GM23338 (cell line): Measurements from ENCODE around the gene UBE2K. TPM values are rescaled to one million over a fixed set of nuclear protein-coding genes. Genes with fewer than 3 reads are reported as not detected.

ENCODE experiments used
- ATAC-seq: fragments of 200-7000 bp; cut with Tn5 transposase; 3 replicates; pipeline ENCODE4 v1.9.1; 2020
- DNase-seq: peaks from one replicate; pipeline ENCODE4 v3.0.0-alpha.2; 2015; ENCODE audit warnings: low spot score
- H2AFZ ChIP-seq: fragments of 200-600 bp; sonication (generic); 2 replicates; pipeline ENCODE4 v1.8.0; 2016; ENCODE audit warnings: antibody characterized with exemption, mild to moderate bottlenecking, moderate library complexity
- H3F3A ChIP-seq: fragments of 200-600 bp; sonication (generic); replicated peaks from 2 replicates; pipeline ENCODE4 v1.8.0; 2017; ENCODE audit warnings: antibody characterized with exemption, mixed run types, low read depth
- H3K27ac ChIP-seq: fragments of 200-600 bp; sonication (generic); 2 replicates; pipeline ENCODE4 v1.6.1; 2016; ENCODE audit warnings: low read depth
- H3K27me3 ChIP-seq: fragments of 200-600 bp; sonication (generic); 2 replicates; pipeline ENCODE4 v1.8.0; 2016; ENCODE audit warnings: mild to moderate bottlenecking, mixed run types, moderate library complexity; ENCODE audit not compliant: insufficient read depth
- H3K36me3 ChIP-seq: fragments of 200-600 bp; sonication (generic); 2 replicates; pipeline ENCODE4 v1.8.0; 2016; ENCODE audit warnings: mild to moderate bottlenecking; ENCODE audit not compliant: insufficient read depth
- H3K4me1 ChIP-seq: fragments of 200-600 bp; sonication (generic); 2 replicates; pipeline ENCODE4 v1.8.0; 2016; ENCODE audit warnings: mild to moderate bottlenecking, moderate library complexity; ENCODE audit not compliant: insufficient read depth
- H3K4me2 ChIP-seq: fragments of 200-600 bp; sonication (generic); 2 replicates; pipeline ENCODE4 v1.7.1; 2017; ENCODE audit warnings: mixed run types
- H3K4me3 ChIP-seq: fragments of 200-600 bp; sonication (generic); 2 replicates; pipeline ENCODE4 v1.6.1; 2016; ENCODE audit warnings: mixed run types
- H3K79me2 ChIP-seq: fragments of 200-600 bp; sonication (generic); replicated peaks from 2 replicates; pipeline ENCODE4 v1.8.0; 2017; ENCODE audit warnings: mild to moderate bottlenecking; ENCODE audit not compliant: insufficient read depth
- H3K9me2 ChIP-seq: fragments of 200-600 bp; sonication (generic); 2 replicates; pipeline ENCODE4 v1.8.0; 2017; ENCODE audit not compliant: insufficient read depth
- H4K20me1 ChIP-seq: fragments of 200-600 bp; sonication (generic); replicated peaks from 2 replicates; pipeline ENCODE4 v1.8.0; 2017; ENCODE audit warnings: mild to moderate bottlenecking; ENCODE audit not compliant: insufficient read depth
- H3K27ac Mint-ChIP-seq: 2 replicates; pipeline ENCODE4 v1.8.0; 2020; ENCODE audit warnings: inconsistent platforms, mild to moderate bottlenecking, moderate library complexity, mixed read lengths
- H3K27me3 Mint-ChIP-seq: 3 replicates; pipeline ENCODE4 v1.8.0; 2022; ENCODE audit warnings: low read depth, mild to moderate bottlenecking, moderate library complexity, mixed read lengths, inconsistent platforms; ENCODE audit not compliant: insufficient read depth, poor library complexity
- H3K36me3 Mint-ChIP-seq: 3 replicates; pipeline ENCODE4 v1.8.0; 2021; ENCODE audit warnings: low read depth, mild to moderate bottlenecking, inconsistent platforms, moderate library complexity, mixed read lengths
- H3K4me1 Mint-ChIP-seq: 3 replicates; pipeline ENCODE4 v1.8.0; 2020; ENCODE audit warnings: mild to moderate bottlenecking, inconsistent platforms, mixed read lengths
- H3K4me3 Mint-ChIP-seq: 3 replicates; pipeline ENCODE4 v1.8.0; 2021; ENCODE audit warnings: moderate library complexity, mild to moderate bottlenecking, inconsistent platforms, mixed read lengths
- H3K9me3 Mint-ChIP-seq: 3 replicates; pipeline ENCODE4 v1.8.0; 2020; ENCODE audit warnings: moderate library complexity, mild to moderate bottlenecking, inconsistent platforms, mixed read lengths
- CREB1 ChIP-seq: fragments of 250-450 bp; sonication (Bioruptor Pico); IDR thresholded peaks from 2 replicates; pipeline ENCODE4 v1.5.0; 2020; ENCODE audit warnings: low read depth, mild to moderate bottlenecking, moderate library complexity
- CTCF ChIP-seq, 2 experiments: fragments of 200-600 bp in 1 of 2; sonication (generic) in 1 of 2; conservative IDR thresholded peaks; 2 replicates each; pipeline versions ENCODE4 v1.5.1 to v1.6.1; 2016 to 2017; ENCODE audit warnings: antibody characterized with exemption in 2 of 2, low read depth in 2 of 2, mild to moderate bottlenecking in 2 of 2, moderate library complexity in 1 of 2
- ETS1 ChIP-seq: IDR thresholded peaks from 2 replicates; pipeline ENCODE4 v1.6.1; 2016; ENCODE audit warnings: antibody characterized with exemption
- EZH2 ChIP-seq: fragments of 200-600 bp; sonication (generic); IDR thresholded peaks from one replicate; pipeline ENCODE4 v1.8.0; 2017; ENCODE audit warnings: antibody characterized with exemption, mild to moderate bottlenecking, low read depth; ENCODE audit not compliant: unreplicated experiment
- JUNB ChIP-seq: IDR thresholded peaks from one replicate; pipeline ENCODE4 v1.6.1; 2016; ENCODE audit warnings: antibody characterized with exemption; ENCODE audit not compliant: unreplicated experiment
- NANOG ChIP-seq: IDR thresholded peaks from 2 replicates; pipeline ENCODE4 v1.6.1; 2016; ENCODE audit warnings: antibody characterized with exemption, borderline replicate concordance
- POLR2AphosphoS5 ChIP-seq: IDR thresholded peaks from 2 replicates; pipeline ENCODE4 v1.6.1; 2016; ENCODE audit warnings: antibody characterized with exemption, low read depth
- REST ChIP-seq: IDR thresholded peaks from one replicate; pipeline ENCODE4 v1.6.1; 2018; ENCODE audit warnings: antibody characterized with exemption; ENCODE audit not compliant: unreplicated experiment
- STAT1 ChIP-seq: IDR thresholded peaks from one replicate; pipeline ENCODE4 v1.6.1; 2016; ENCODE audit warnings: antibody characterized with exemption; ENCODE audit not compliant: unreplicated experiment
- ZNF114 ChIP-seq: fragments of 250-450 bp; sonication (Bioruptor Pico); IDR thresholded peaks from 2 replicates; pipeline ENCODE4 v1.5.0; 2020; ENCODE audit warnings: mild to moderate bottlenecking, moderate library complexity
- ZNF331 ChIP-seq: fragments of 250-450 bp; sonication (Bioruptor Pico); IDR thresholded peaks from 2 replicates; pipeline ENCODE4 v1.5.0; 2020; ENCODE audit warnings: low read depth, mild to moderate bottlenecking, moderate library complexity
- polyA plus RNA-seq: library from polyadenylated mRNA; unstranded; fragments of >200 nt; fragmentation: Nextera tagmentation; extraction: Ambion mirVana; gene quantifications from 2 replicates; pipeline ENCODE4 v1.2.1, GENCODE V29; 2016
- total RNA-seq: library from RNA; depleted of rRNA; stranded (reverse); fragments of >200 nt; shearing (Covaris generic); gene quantifications from 2 replicates; pipeline ENCODE4 v1.2.3, GENCODE V29; 2014

Gene UBE2K
- total and polyA plus RNA-seq, 2 experiments from 2014 or later: 97.7 to 207 TPM

GRCh38 chr4:39698424-39699009 is 581 bp downstream of the UBE2K start:
- Histone ChIP-seq H3K79me2 (peaks cover 55% of the 10 kb centered on the region), H3K4me3 (peak overlapping the region; percentile 94), H2AFZ (peak overlapping the region; percentile 57), H3K9me2 (no peaks in the 10 kb centered on the region), H3K4me1 (peaks cover 20% of the 10 kb centered on the region), H3K27ac (peak overlapping the region; percentile 97), H3K27me3 (no peaks in the 10 kb centered on the region), H3F3A (peaks cover 3% of the 10 kb centered on the region), H4K20me1 (peaks cover 37% of the 10 kb centered on the region), H3K4me2 (peak overlapping the region; percentile 81), H3K36me3 (no peaks in the 10 kb centered on the region; the same call in 1 of the 2 replicates)
- Mint-ChIP-seq H3K36me3 (peaks cover 26% of the 10 kb centered on the region), H3K4me3 (peak overlapping the region; percentile 99), H3K4me1 (peaks cover 23% of the 10 kb centered on the region), H3K9me3 (peaks cover 2% of the 10 kb centered on the region; the same call in 2 of the 3 replicates), H3K27ac (peak overlapping the region; percentile 100), H3K27me3 (peaks cover 22% of the 10 kb centered on the region)
- DNase-seq (peak; percentile 87), ATAC-seq (peak; percentile 57)
- 0 out of 2 replicates have a peak, but pooled peaks have one; percentile 1 for TF ChIP-seq POLR2AphosphoS5
- TF ChIP-seq ZNF114 (CRISPR knock-in tag): no peak
- TF ChIP-seq EZH2: no peak
- TF ChIP-seq STAT1: no peak
- no peak for TF ChIP-seq REST
- TF ChIP-seq ZNF331 (CRISPR knock-in tag): no peak
- TF ChIP-seq JUNB: no peak

GRCh38 chr4:39699687-39700409 is 1.9 kb downstream of the UBE2K start:
- H3K27me3 ChIP-seq: no peaks in the 10 kb centered on the region
- H3F3A ChIP-seq: peaks cover 3% of the 10 kb centered on the region
- ATAC-seq (no peak), DNase-seq (no peak)
- peaks cover 68% of the 10 kb centered on the region for H3K79me2 ChIP-seq
- 0 out of 2 replicates have a peak overlapping the region, but pooled peaks have one; percentile 7 for H3K27ac ChIP-seq
- Mint-ChIP-seq H3K27ac (no peak overlapping the region), H3K4me1 (peaks cover 23% of the 10 kb centered on the region), H3K4me3 (peak overlapping the region; percentile 99), H3K27me3 (peaks cover 20% of the 10 kb centered on the region), H3K36me3 (peaks cover 27% of the 10 kb centered on the region), H3K9me3 (peaks cover 2% of the 10 kb centered on the region; the same call in 2 of the 3 replicates)
- H4K20me1 ChIP-seq: peaks cover 46% of the 10 kb centered on the region
- H2AFZ ChIP-seq: no peak overlapping the region
- H3K4me3 ChIP-seq: peak overlapping the region; percentile 94
- no peaks in the 10 kb centered on the region for H3K9me2 ChIP-seq
- H3K4me1 ChIP-seq: peaks cover 20% of the 10 kb centered on the region
- no peaks in the 10 kb centered on the region; the same call in 1 of the 2 replicates for H3K36me3 ChIP-seq
- peak overlapping the region; percentile 81 for H3K4me2 ChIP-seq
- TF ChIP-seq CTCF (conservative IDR thresholded peaks at IDR 0.05; ENCODE audit: low read depth in 2 of 2) (no peak), ETS1 (no peak), NANOG (no peak), ZNF331 (CRISPR knock-in tag) (no peak), CREB1 (CRISPR knock-in tag) (no peak), STAT1 (no peak), EZH2 (no peak)
